ENCODE data around the gene KIFC3.
A peak's percentile ranks its signal among the peaks of the same experiment; 100 is the strongest.
"Not testable (repeated sequence)": the region's sequence is repeated elsewhere in the genome, so short reads cannot be mapped to it uniquely, and the experiment has no call there.

The KIFC3 gene

DNA sequence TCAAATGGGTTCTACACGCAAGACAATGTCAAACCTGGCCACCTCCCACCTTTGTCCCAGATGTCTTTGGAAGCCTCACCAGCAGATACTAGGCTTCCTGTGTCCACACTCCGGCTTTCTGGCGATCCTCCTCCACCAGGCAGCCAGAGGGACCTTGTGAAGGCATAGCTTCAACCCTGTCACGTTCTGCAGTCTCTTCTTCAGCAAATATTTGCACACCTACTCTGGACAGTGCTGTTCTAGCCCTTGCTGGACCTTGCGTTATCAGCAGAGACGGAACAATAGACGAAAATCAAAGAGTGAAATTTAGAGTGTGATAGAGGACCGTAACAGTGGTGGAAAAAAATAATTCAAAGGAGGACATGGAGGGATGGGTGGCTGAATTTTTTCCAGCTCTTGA, 38.5 kb upstream of the KIFC3 start:
- H3K27me3 ChIP-seq, result no peaks in the 10 kb centered on the region
- peaks cover 0 to 7% (median 1%) of the 10 kb centered on the region in 10 experiments; a peak in 6 of 20 replicates for H3K4me1 ChIP-seq
- no peak overlapping the region for H3K9ac ChIP-seq
- no peak overlapping the region for H3K4me3 ChIP-seq
- no peaks in the 10 kb centered on the region for H3K36me3 ChIP-seq
- no peak overlapping the region for H3K27ac ChIP-seq
- H4K20me1 ChIP-seq, result no peaks in the 10 kb centered on the region
- no peaks in the 10 kb centered on the region for H3K9me3 ChIP-seq (replicated peaks in 1 of 11)
- no peak overlapping the region for H3K4me2 ChIP-seq
- TF ChIP-seq Cebpa-rat (IDR thresholded peaks at IDR 0.05), result no peak

DNA sequence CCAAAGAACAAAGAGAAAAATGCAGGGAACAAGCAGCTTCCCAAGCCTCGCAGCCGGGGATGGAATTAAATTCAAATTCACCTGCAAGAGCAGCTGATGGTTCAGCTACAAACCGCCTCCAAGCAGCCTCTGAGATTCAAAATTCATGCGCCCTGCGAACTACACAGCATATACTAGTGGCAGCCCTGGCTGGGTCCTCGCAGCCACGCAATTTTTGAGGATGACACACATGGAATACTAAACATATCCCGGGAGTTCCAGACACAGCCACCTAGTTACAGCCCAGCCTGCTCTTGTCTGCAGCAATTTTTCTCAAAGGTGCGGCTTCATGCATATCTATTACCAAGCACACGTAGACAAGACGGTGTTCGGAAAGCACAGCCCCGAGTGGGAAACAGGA, 35.9 kb upstream of the KIFC3 start:
- H3K9ac ChIP-seq, result no peak overlapping the region
- no peak overlapping the region for H3K4me3 ChIP-seq
- no peaks in the 10 kb centered on the region for H3K27me3 ChIP-seq
- no peaks in the 10 kb centered on the region for H3K36me3 ChIP-seq
- peaks cover 0 to 7% (median 0%) of the 10 kb centered on the region in 10 experiments; a peak in 4 of 20 replicates for H3K4me1 ChIP-seq
- no peaks in the 10 kb centered on the region for H3K9me3 ChIP-seq (replicated peaks in 1 of 11)
- no peak for TF ChIP-seq Cebpa-rat (IDR thresholded peaks at IDR 0.05)
- H3K27ac ChIP-seq, result no peak overlapping the region
- no peak overlapping the region for H3K4me2 ChIP-seq
- H4K20me1 ChIP-seq, result no peaks in the 10 kb centered on the region

DNA sequence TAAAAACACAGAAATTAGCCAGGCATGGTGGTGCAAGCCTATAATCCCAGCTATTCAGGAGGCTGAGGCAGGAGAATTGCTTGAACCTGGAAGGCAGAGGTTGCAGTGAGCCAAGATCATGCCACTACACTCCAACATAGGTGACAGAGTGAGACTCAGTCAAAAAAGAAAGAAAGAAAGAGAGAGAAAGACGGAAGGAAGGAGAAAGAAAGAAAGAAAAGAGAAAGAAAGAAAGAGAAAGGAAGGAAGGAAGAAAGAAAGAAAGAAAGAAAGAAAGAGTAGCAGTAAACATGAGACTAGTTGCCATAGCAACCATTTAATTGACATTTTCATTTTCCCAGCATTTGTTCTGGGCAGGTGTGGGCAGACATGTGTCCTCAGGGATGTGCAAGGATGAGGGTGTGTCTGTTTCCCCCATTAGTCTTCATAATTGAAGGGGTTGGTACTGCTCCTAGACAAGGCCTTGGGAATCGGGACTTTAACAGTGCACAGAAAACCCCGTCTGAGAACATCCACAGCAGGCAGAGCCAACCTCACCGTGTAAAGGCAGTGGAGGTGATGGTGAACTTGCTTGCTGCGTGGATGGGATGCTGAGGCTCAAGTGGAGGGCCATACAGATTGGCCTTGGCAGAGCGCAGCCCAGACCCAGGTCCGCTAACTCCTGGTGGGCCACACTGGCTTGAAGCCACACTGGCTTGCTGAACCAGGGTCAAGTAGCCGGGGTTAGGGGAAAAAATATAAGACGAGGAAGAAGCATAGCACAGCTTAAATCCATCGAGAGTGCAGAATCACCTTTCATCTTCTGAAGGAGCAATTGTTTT, 35.2 kb upstream of the KIFC3 start:
- Histone ChIP-seq H3K4me2 (peak overlapping the region in 3 of 11 experiments; percentile 18 to 30 (median 22); a peak in 3 of 22 replicates), H3K27me3 (no peaks in the 10 kb centered on the region), H4K20me1 (no peaks in the 10 kb centered on the region), H3K9me3 (replicated peaks in 1 of 11) (no peaks in the 10 kb centered on the region), H3K27ac (no peak overlapping the region), H3K4me3 (no peak overlapping the region), H3K36me3 (no peaks in the 10 kb centered on the region), H3K9ac (no peak overlapping the region), H3K4me1 (peaks cover 0 to 7% (median 0%) of the 10 kb centered on the region in 10 experiments; a peak in 4 of 20 replicates)
- no peak for TF ChIP-seq Cebpa-rat (IDR thresholded peaks at IDR 0.05)

DNA sequence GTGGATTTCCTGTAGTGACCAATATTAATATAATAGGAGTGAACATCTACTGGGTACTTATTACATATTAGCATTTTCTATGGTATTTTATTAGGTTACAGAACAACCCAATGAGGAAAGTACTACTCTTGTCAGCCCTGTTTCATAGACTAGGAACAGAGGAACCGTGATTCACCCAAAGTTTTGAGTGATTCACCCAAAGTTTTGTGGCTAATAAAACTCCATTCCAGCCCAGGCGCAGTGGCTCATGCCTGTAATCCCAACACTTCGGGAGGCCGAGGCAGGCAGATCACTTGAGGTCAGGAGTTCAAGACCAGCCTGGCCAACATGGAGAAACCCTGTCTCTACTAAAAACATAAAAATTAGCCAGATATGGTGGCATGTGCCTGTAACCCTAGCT, 33.1 kb upstream of the KIFC3 start:
- not testable (repeated sequence) for H3K4me1 ChIP-seq; H3K9me3 ChIP-seq (replicated peaks in 1 of 11); H3K36me3 ChIP-seq; H3K27me3 ChIP-seq; H3K4me3 ChIP-seq; H3K27ac ChIP-seq; H3K9ac ChIP-seq; H3K4me2 ChIP-seq; H4K20me1 ChIP-seq

DNA sequence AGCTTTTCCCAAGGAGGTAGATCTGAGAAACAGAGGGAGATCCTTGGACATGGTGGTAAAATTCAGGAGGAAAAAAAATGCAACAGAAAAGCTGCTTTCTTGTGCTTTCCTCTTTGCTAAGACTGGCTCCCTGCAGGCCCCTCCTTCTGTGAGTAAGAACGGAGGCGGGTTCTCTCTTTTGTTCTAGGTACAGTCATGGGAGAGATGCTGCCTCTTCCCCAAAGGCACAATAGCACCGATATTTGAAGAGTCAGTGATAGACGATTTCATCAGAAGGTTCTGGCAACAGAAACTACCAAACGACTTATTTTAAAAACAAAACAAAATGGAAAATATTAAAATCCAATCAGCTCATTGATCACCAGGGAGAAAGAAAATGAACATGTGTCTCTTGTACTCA, 32.6 kb upstream of the KIFC3 start:
- no peaks in the 10 kb centered on the region for H3K36me3 ChIP-seq
- no peak overlapping the region for H3K4me2 ChIP-seq
- H4K20me1 ChIP-seq, result no peaks in the 10 kb centered on the region
- H3K27me3 ChIP-seq, result no peaks in the 10 kb centered on the region
- peaks cover 0 to 7% (median 0%) of the 10 kb centered on the region in 10 experiments; a peak in 4 of 20 replicates for H3K4me1 ChIP-seq
- H3K9ac ChIP-seq, result no peak overlapping the region
- no peak for TF ChIP-seq Cebpa-rat (IDR thresholded peaks at IDR 0.05)
- no peaks in the 10 kb centered on the region for H3K9me3 ChIP-seq (replicated peaks in 1 of 11)
- H3K27ac ChIP-seq, result no peak overlapping the region
- no peak overlapping the region for H3K4me3 ChIP-seq

DNA sequence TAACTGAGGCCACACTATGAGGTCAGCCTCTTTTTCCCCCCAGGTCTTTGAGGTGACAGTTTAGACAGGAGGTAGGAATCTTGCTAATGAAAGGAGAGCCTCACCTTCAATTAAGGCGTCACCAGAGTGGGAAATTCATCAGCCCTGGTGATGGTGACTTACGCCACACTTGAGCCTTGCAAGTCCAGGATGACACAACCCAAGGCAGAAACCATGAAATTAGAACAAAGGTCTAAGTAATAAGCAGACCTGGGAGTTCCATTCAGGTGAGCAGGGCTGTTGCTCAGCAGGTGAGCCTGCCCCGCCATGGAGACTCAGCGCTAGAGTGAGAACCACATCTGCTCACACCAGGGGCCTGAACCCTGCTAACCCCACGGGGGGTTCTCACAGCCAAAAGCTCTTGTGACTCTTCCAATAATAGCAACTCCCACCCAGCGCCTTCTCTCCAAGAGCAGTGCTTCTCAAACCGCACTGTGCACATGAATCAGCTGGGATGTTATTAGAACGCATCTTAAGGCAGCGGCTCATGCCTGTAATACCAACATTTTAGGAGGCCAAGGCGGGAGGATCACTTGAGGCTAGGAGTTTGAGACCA, 28.7 kb upstream of the KIFC3 start:
- Histone ChIP-seq H3K27ac (no peak overlapping the region), H3K9ac (no peak overlapping the region), H4K20me1 (no peaks in the 10 kb centered on the region), H3K9me3 (replicated peaks in 1 of 11) (no peaks in the 10 kb centered on the region), H3K4me3 (no peak overlapping the region), H3K36me3 (no peaks in the 10 kb centered on the region), H3K4me1 (peaks cover 15 to 23% (median 19%) of the 10 kb centered on the region in 10 experiments), H3K4me2 (no peak overlapping the region), H3K27me3 (0 out of 22 replicates have a peak, but pooled peaks cover 0 to 5% (median 0%) of the 10 kb centered on the region in 11 experiments)
- TF ChIP-seq Cebpa-rat (IDR thresholded peaks at IDR 0.05), result no peak

DNA sequence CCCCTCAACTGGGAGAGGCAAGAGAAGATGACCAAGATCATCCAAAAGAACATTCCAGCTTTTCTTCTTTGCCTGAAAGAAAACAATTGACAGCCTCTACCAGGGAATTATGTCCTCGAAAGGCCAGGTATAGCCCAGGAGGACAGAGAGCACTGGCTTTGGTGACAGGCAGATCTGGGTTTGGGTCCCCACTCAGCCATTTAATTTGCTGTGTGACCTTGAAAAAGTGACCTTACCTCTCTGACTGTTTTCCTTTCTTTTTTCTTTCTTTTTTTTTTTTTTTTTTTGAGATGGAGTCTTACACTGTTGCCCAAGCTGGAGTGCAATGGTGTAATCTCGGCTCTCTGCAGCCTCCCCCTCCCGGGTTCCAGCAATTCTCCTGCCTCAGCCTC, 27.7 kb upstream of the KIFC3 start:
- peaks cover 15 to 28% (median 20%) of the 10 kb centered on the region in 10 experiments for H3K4me1 ChIP-seq
- no peak overlapping the region for H3K27ac ChIP-seq
- H3K9me3 ChIP-seq (replicated peaks in 1 of 11), result no peaks in the 10 kb centered on the region
- no peak overlapping the region for H3K9ac ChIP-seq
- H3K27me3 ChIP-seq, result 0 out of 22 replicates have a peak, but pooled peaks cover 0 to 5% (median 0%) of the 10 kb centered on the region in 11 experiments
- no peaks in the 10 kb centered on the region for H4K20me1 ChIP-seq
- H3K4me3 ChIP-seq, result no peak overlapping the region
- no peak for TF ChIP-seq Cebpa-rat (IDR thresholded peaks at IDR 0.05)
- no peak overlapping the region for H3K4me2 ChIP-seq
- no peaks in the 10 kb centered on the region for H3K36me3 ChIP-seq

DNA sequence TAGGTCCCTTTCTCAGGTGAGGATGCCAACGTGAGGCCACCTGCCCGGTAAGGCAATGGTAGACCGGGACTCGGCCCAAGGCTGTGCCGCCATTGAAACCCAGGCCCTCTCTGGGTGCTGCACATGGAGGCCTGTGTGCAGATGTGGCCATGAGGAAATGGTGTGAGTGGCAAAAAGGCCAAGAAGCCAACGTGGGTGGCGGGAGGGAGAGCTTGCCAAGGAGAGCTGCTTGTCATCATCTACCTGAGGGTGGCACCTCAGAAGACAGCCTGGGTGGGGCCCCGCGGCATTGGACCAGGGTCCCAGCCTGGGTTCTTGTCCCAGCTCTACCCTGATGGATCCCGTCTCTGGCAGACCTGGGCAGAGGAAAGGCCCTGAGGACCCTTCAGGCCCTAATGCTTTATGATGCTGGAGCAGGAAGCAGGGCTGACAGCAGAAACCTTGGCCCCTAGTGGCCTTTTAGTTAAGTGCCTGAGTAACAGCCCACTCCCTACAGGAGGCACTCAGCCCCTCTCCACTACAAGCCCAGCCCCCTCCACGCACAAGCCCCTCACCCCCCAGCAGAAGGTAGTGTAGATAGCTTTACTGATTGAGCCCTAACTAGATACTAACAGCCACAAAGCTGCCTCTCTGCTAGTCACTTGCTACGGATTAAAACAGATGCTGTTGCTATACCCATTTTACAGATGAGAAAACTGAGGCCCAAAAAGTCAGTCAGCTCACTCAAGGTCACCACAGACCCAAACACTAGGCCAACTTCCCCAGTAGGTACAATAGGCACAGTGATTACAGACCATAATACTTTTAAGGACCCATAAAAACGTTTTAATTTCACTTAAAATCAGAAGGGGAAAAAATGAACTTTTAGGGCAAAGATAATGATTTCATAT, 26.2 kb upstream of the KIFC3 start:
- H3K9me3 ChIP-seq (replicated peaks in 1 of 11), result no peaks in the 10 kb centered on the region
- no peak for TF ChIP-seq Cebpa-rat (IDR thresholded peaks at IDR 0.05)
- peaks cover 15 to 28% (median 20%) of the 10 kb centered on the region in 10 experiments for H3K4me1 ChIP-seq
- H3K4me3 ChIP-seq, result no peak overlapping the region
- 0 out of 22 replicates have a peak, but pooled peaks cover 0 to 5% (median 0%) of the 10 kb centered on the region in 11 experiments for H3K27me3 ChIP-seq
- no peak overlapping the region for H3K9ac ChIP-seq
- H3K4me2 ChIP-seq, result peak overlapping the region in 2 of 11 experiments; percentile 76 to 86; a peak in 4 of 22 replicates
- H4K20me1 ChIP-seq, result no peaks in the 10 kb centered on the region
- no peaks in the 10 kb centered on the region for H3K36me3 ChIP-seq
- H3K27ac ChIP-seq, result no peak overlapping the region
